ENCODE measurements around the gene ACTRT2. TPM values are rescaled to one million over a fixed set of nuclear protein-coding genes. Genes with fewer than 3 reads are reported as not detected.

ACTRT2 gene
- total RNA-seq, 4 donors from 2014 or later, result not detected

- Histone ChIP-seq H3K36me3 (no peaks in the 10 kb centered on the region), H3K27me3 (peaks cover 0 to 3% (median 2%) of the 10 kb centered on the region in 3 donors), H3K9me3 (no peaks in the 10 kb centered on the region), H3K4me3 (no peak overlapping the region), H3K4me1 (no peaks in the 10 kb centered on the region), H3K27ac (no peak overlapping the region)
- TF ChIP-seq POLR2A (IDR thresholded peaks at IDR 0.05), result no peak
- TF ChIP-seq, protein P1, sequence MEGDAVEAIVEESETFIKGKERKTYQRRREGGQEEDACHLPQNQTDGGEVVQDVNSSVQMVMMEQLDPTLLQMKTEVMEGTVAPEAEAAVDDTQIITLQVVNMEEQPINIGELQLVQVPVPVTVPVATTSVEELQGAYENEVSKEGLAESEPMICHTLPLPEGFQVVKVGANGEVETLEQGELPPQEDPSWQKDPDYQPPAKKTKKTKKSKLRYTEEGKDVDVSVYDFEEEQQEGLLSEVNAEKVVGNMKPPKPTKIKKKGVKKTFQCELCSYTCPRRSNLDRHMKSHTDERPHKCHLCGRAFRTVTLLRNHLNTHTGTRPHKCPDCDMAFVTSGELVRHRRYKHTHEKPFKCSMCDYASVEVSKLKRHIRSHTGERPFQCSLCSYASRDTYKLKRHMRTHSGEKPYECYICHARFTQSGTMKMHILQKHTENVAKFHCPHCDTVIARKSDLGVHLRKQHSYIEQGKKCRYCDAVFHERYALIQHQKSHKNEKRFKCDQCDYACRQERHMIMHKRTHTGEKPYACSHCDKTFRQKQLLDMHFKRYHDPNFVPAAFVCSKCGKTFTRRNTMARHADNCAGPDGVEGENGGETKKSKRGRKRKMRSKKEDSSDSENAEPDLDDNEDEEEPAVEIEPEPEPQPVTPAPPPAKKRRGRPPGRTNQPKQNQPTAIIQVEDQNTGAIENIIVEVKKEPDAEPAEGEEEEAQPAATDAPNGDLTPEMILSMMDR (IDR thresholded peaks at IDR 0.05 in 4 of 5, conservative IDR thresholded peaks at IDR 0.05 in 1 of 5), result no peak
- in situ Hi-C loops (cut with MboI; ENCODE audit: low sequenced_read_pairs in 4 of 4) (loop anchor here in 3 of 4 donors (25.0 kb wide), 3 partner anchors 265 to 390 kb away; no protein-coding TSS in a partner anchor), intact Hi-C loops (cut with DNase I; ENCODE audit: low total_unique reads) (no loop called here)
- ATAC-seq (no peak), DNase-seq (no peak)
Measured at GRCh38 chr1:3022511-3022973, 1.3 kb downstream of the ACTRT2 start.

GRCh38 chr1:3022976-3023375 is 1.7 kb downstream of the ACTRT2 start:
- in situ Hi-C loops (cut with MboI; ENCODE audit: low sequenced_read_pairs in 4 of 4), result loop anchor here in 3 of 4 donors (25.0 kb wide), 3 partner anchors 264 to 389 kb away; no protein-coding TSS in a partner anchor
- ATAC-seq (no peak), DNase-seq (no peak)
- Histone ChIP-seq H3K27me3 (peaks cover 0 to 5% (median 3%) of the 10 kb centered on the region in 3 donors), H3K9me3 (no peaks in the 10 kb centered on the region), H3K4me3 (no peak overlapping the region), H3K36me3 (no peaks in the 10 kb centered on the region), H3K4me1 (no peaks in the 10 kb centered on the region), H3K27ac (no peak overlapping the region)
- intact Hi-C loops (cut with DNase I; ENCODE audit: low total_unique reads), result no loop called here
- no peak for TF ChIP-seq POLR2A (IDR thresholded peaks at IDR 0.05)
- TF ChIP-seq, protein P1 (IDR thresholded peaks at IDR 0.05 in 4 of 5, conservative IDR thresholded peaks at IDR 0.05 in 1 of 5), result no peak

DNA sequence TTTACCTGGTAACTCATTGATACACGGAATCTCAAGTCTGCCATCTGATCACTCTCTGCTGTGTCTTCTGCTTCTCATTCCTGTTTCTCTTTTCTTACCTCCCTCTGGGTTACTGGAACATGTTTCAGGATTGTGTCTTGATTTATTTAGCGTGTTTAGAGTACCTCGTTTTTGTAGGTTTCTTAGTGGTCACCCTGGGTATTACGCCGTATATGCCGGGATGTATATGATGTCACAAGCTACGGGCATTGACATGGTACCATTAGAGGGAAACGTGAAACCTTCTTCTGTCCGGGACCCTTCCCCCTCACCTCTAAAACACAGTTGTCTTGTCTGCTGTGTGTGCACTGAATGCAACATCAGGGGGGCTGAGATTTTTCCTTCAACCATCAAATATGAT is 2.8 kb downstream of the ACTRT2 start:
- H3K4me3 ChIP-seq, result no peak overlapping the region
- DNase-seq (no peak), ATAC-seq (no peak)
- no peaks in the 10 kb centered on the region for H3K9me3 ChIP-seq
- intact Hi-C loops (cut with DNase I; ENCODE audit: low total_unique reads) (no loop called here), in situ Hi-C loops (cut with MboI; ENCODE audit: low sequenced_read_pairs in 4 of 4) (loop anchor here in 3 of 4 donors (25.0 kb wide), 3 partner anchors 263 to 388 kb away; no protein-coding TSS in a partner anchor)
- H3K27ac ChIP-seq, result no peak overlapping the region
- no peaks in the 10 kb centered on the region for H3K4me1 ChIP-seq
- no peaks in the 10 kb centered on the region for H3K36me3 ChIP-seq
- H3K27me3 ChIP-seq, result peaks cover under 1 to 14% (median 8%) of the 10 kb centered on the region in 3 donors
- TF ChIP-seq, protein P1 (IDR thresholded peaks at IDR 0.05 in 4 of 5, conservative IDR thresholded peaks at IDR 0.05 in 1 of 5), result no peak
- TF ChIP-seq POLR2A (IDR thresholded peaks at IDR 0.05), result no peak

GRCh38 chr1:3024588-3024987 is 3.3 kb downstream of the ACTRT2 start:
- intact Hi-C loops (cut with DNase I; ENCODE audit: low total_unique reads), result no loop called here
- in situ Hi-C loops (cut with MboI; ENCODE audit: low sequenced_read_pairs in 4 of 4), result loop anchor here in 3 of 4 donors (25.0 kb wide), 3 partner anchors 263 to 388 kb away; no protein-coding TSS in a partner anchor
- no peak for TF ChIP-seq POLR2A (IDR thresholded peaks at IDR 0.05)
- TF ChIP-seq, protein P1 (IDR thresholded peaks at IDR 0.05 in 4 of 5, conservative IDR thresholded peaks at IDR 0.05 in 1 of 5), result no peak
- ATAC-seq (no peak), DNase-seq (no peak)
- Histone ChIP-seq H3K36me3 (no peaks in the 10 kb centered on the region), H3K27ac (no peak overlapping the region), H3K27me3 (peaks cover 6 to 17% (median 12%) of the 10 kb centered on the region in 3 donors), H3K4me3 (no peak overlapping the region), H3K4me1 (no peaks in the 10 kb centered on the region), H3K9me3 (no peaks in the 10 kb centered on the region)

Measured in gastrocnemius medialis (tissue), 4 donors.